Neuronal stem cell (in vitro differentiated cells): ENCODE data around the gene LILRB1.

ENCODE experiments used
- DNase-seq: peaks from one replicate; pipeline ENCODE4 v3.0.0-alpha.2; 2013; ENCODE audit warnings: low spot score
- H2AFZ ChIP-seq: one replicate; pipeline ENCODE4 v1.6.1; 2013; ENCODE audit warnings: mild to moderate bottlenecking, low read length, inconsistent platforms
- H2AK5ac ChIP-seq: 2 replicates; pipeline ENCODE4 v1.6.1; 2013; ENCODE audit warnings: low read depth, mild to moderate bottlenecking, inconsistent platforms, low read length, moderate library complexity, mixed read lengths
- H2BK120ac ChIP-seq: 2 replicates; pipeline ENCODE4 v1.6.1; 2013; ENCODE audit warnings: low read depth, mild to moderate bottlenecking, inconsistent platforms, low read length, moderate library complexity, mixed read lengths
- H2BK12ac ChIP-seq: one replicate; pipeline ENCODE4 v1.6.1; 2013; ENCODE audit warnings: low read length, inconsistent platforms
- H2BK15ac ChIP-seq: 2 replicates; pipeline ENCODE4 v1.6.1; 2013; ENCODE audit warnings: mild to moderate bottlenecking, low read length, inconsistent platforms, mixed read lengths
- H2BK5ac ChIP-seq: one replicate; pipeline ENCODE4 v1.6.1; 2013; ENCODE audit warnings: inconsistent platforms, mild to moderate bottlenecking, low read length, moderate library complexity
- H3K14ac ChIP-seq: one replicate; pipeline ENCODE4 v1.6.1; 2013; ENCODE audit warnings: low read length, inconsistent platforms
- H3K18ac ChIP-seq: 2 replicates; pipeline ENCODE4 v1.6.1; 2013; ENCODE audit warnings: low read length, inconsistent platforms
- H3K23ac ChIP-seq: 2 replicates; pipeline ENCODE4 v1.6.1; 2013; ENCODE audit warnings: low read depth, mild to moderate bottlenecking, mixed read lengths, low read length, inconsistent platforms; ENCODE audit not compliant: poor library complexity
- H3K27ac ChIP-seq: replicated peaks from 3 replicates; pipeline ENCODE4 v1.5.1; 2013; ENCODE audit warnings: low read length, inconsistent platforms
- H3K27me3 ChIP-seq, 3 experiments: 2 replicates each; pipeline ENCODE4 v1.6.1; 2013; ENCODE audit warnings: low read length in 3 of 3, mild to moderate bottlenecking in 2 of 3, inconsistent platforms in 1 of 3, low read depth in 1 of 3, mixed read lengths in 1 of 3, moderate library complexity in 1 of 3; ENCODE audit not compliant: control insufficient read depth in 3 of 3, insufficient read depth in 3 of 3
- H3K36me3 ChIP-seq, 2 donors: replicated peaks in 1 of 2; 2 replicates each; pipeline ENCODE4 v1.6.1; 2013; ENCODE audit warnings: low read length in 2 of 2; ENCODE audit not compliant: control insufficient read depth in 2 of 2, insufficient read depth in 2 of 2
- H3K4ac ChIP-seq: 2 replicates; pipeline ENCODE4 v1.6.1; 2013; ENCODE audit warnings: inconsistent platforms, mild to moderate bottlenecking, low read length, moderate library complexity
- H3K4me1 ChIP-seq, 2 donors: 1 replicate in 1 of 2; 2 replicates in 1 of 2; pipeline ENCODE4 v1.6.1; 2013; ENCODE audit warnings: low read length in 2 of 2, low read depth in 1 of 2; ENCODE audit not compliant: control insufficient read depth in 2 of 2, insufficient read depth in 1 of 2
- H3K4me2 ChIP-seq: one replicate; pipeline ENCODE4 v1.6.1; 2013; ENCODE audit warnings: mild to moderate bottlenecking, low read length, inconsistent platforms; ENCODE audit not compliant: insufficient read depth, poor library complexity, severe bottlenecking
- H3K4me3 ChIP-seq, 2 donors: 2 replicates each; pipeline ENCODE4 v1.5.1; 2013; ENCODE audit warnings: low read length in 2 of 2, mild to moderate bottlenecking in 2 of 2, inconsistent platforms in 1 of 2, moderate library complexity in 1 of 2
- H3K79me1 ChIP-seq: one replicate; pipeline ENCODE4 v1.6.1; 2013; ENCODE audit warnings: low read depth, mild to moderate bottlenecking, inconsistent platforms, low read length, moderate library complexity
- H3K9ac ChIP-seq: one replicate; pipeline ENCODE4 v1.6.1; 2013; ENCODE audit warnings: mild to moderate bottlenecking, low read depth, low read length, inconsistent platforms; ENCODE audit not compliant: poor library complexity
- H3K9me3 ChIP-seq, 2 donors: replicated peaks in 1 of 2; 2 replicates each; pipeline versions ENCODE3 to v1.6.1; 2013; ENCODE audit warnings: low read length in 2 of 2, mild to moderate bottlenecking in 2 of 2, inconsistent platforms in 1 of 2, low read depth in 1 of 2, mixed read lengths in 1 of 2, moderate library complexity in 1 of 2; ENCODE audit not compliant: control insufficient read depth in 2 of 2, insufficient read depth in 1 of 2
- H4K8ac ChIP-seq: one replicate; pipeline ENCODE4 v1.6.1; 2013; ENCODE audit warnings: low read depth, mild to moderate bottlenecking, inconsistent platforms, low read length, moderate library complexity
- H4K91ac ChIP-seq: one replicate; pipeline ENCODE4 v1.6.1; 2013; ENCODE audit warnings: low read length, low read depth, mild to moderate bottlenecking, inconsistent platforms; ENCODE audit not compliant: poor library complexity
- WGBS, 2 donors: extraction: QIAGEN DNeasy Blood & Tissue Kit; methylation state at CpG; one replicate each; pipeline ENCODE4 v1.1.7; 2013; ENCODE audit warnings: missing lambda C conversion rate in 2 of 2, mixed read lengths in 1 of 2; ENCODE audit not compliant: insufficient read length in 2 of 2, insufficient replicate concordance in 1 of 2; ENCODE audit errors: extremely low coverage in 2 of 2; 5-methylcytosine and 5-hydroxymethylcytosine counted together

The LILRB1 gene

DNA sequence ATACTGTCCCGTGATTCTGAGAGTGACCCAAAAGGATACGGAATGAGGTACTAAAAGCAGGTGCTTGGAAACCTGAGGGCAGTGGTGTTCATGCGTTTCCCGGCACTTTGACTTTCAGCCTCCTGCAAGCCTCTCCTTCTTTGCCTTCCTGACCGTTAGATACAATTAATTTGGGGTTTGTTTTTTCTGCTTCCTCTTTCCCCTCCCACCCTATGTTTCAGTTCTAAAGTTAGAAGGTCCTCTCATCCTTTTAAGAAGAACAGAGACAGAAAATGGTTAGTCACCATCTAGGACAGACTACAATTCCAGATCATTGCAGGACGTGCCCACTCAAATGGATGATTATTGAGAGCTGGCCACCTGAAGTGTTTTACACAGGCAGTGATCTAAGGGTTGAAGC, 30.7 kb downstream of the LILRB1 start:
- no peak overlapping the region for H3K23ac ChIP-seq

GRCh38 chr19:54661846-54662481, 31.7 kb downstream of the LILRB1 start:
- Histone ChIP-seq H2BK15ac (no peak overlapping the region), H3K9me3 (peaks cover 0 to 43% of the 10 kb centered on the region in 2 donors), H3K79me1 (no peaks in the 10 kb centered on the region), H2AFZ (no peak overlapping the region), H3K27me3 (no peaks in the 10 kb centered on the region), H3K4me3 (no peak overlapping the region), H2BK12ac (no peak overlapping the region), H3K9ac (no peak overlapping the region), H2AK5ac (no peak overlapping the region), H3K36me3 (no peaks in the 10 kb centered on the region), H3K18ac (no peak overlapping the region), H3K14ac (no peak overlapping the region), H3K4me1 (no peaks in the 10 kb centered on the region), H3K23ac (no peak overlapping the region), H2BK5ac (no peak overlapping the region), H4K91ac (no peak overlapping the region), H2BK120ac (no peak overlapping the region), H3K27ac (no peak overlapping the region), H3K4me2 (no peak overlapping the region), H4K8ac (no peak overlapping the region), H3K4ac (no peak overlapping the region)
- no CpG with 5 or more reads among the region's 13 CpGs for WGBS, 2 donors
- no peak for DNase-seq

More for the DNA sequence above, 30.7 kb downstream of the LILRB1 start:
- Histone ChIP-seq H3K18ac (no peak overlapping the region), H2BK120ac (no peak overlapping the region), H2BK12ac (no peak overlapping the region), H3K79me1 (no peaks in the 10 kb centered on the region), H2AK5ac (no peak overlapping the region), H3K4me2 (no peak overlapping the region), H2BK5ac (no peak overlapping the region), H4K8ac (no peak overlapping the region), H3K9me3 (peaks cover 0 to 38% of the 10 kb centered on the region in 2 donors), H3K36me3 (no peaks in the 10 kb centered on the region), H3K4ac (no peak overlapping the region), H3K27me3 (no peaks in the 10 kb centered on the region), H3K9ac (no peak overlapping the region), H3K27ac (no peak overlapping the region), H3K4me1 (no peaks in the 10 kb centered on the region), H3K4me3 (no peak overlapping the region), H4K91ac (no peak overlapping the region), H2AFZ (no peak overlapping the region), H2BK15ac (no peak overlapping the region), H3K14ac (no peak overlapping the region)
- no CpG with 5 or more reads among the region's 6 CpGs for WGBS, 2 donors
- no peak for DNase-seq

DNA sequence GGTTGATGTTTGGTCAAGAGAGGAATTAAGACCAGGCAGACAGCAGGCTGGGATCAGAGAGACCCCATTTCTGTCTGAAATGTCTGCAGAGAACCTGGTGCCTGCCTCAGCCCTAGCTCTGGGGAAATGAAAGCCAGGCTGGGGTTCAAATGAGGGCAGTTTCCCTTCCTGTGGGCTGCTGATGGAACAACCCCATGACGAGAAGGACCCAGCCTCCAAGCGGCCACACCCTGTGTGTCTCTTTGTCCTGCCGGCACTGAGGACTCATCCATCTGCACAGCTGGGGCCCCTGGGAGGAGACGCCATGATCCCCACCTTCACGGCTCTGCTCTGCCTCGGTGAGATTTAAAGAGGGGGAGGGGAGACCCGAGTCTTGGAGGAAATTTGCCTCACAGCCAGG, 32.4 kb downstream of the LILRB1 start, which contains the start of gene LILRB4:
TSS of gene LILRB4 (plus strand) at position 256 of the 400 bp plus-strand sequence. CDS start at position 305, 49 bp downstream.
- no peak within 1 kb of the TSS for H3K4me3 ChIP-seq
- no peak within 1 kb of the TSS for H3K18ac ChIP-seq
- no peak within 1 kb of the TSS for H2AFZ ChIP-seq
- no peak within 1 kb of the TSS for H2BK120ac ChIP-seq
- H3K27me3 ChIP-seq = no peaks in the 10 kb centered on the region
- no peak within 1 kb of the TSS for H2BK15ac ChIP-seq
- no peak within 1 kb of the TSS for H4K91ac ChIP-seq
- H3K4me1 ChIP-seq = no peaks in the 10 kb centered on the region
- H3K14ac ChIP-seq = no peak within 1 kb of the TSS
- H3K4ac ChIP-seq = no peak within 1 kb of the TSS
- no peak within 1 kb of the TSS for H3K23ac ChIP-seq
- DNase-seq = no peak
- H2BK5ac ChIP-seq = no peak within 1 kb of the TSS
- H4K8ac ChIP-seq = no peak within 1 kb of the TSS
- no peak within 1 kb of the TSS for H3K27ac ChIP-seq
- H2BK12ac ChIP-seq = no peak within 1 kb of the TSS
- no peaks in the 10 kb centered on the region for H3K36me3 ChIP-seq
- no peak within 1 kb of the TSS for H3K4me2 ChIP-seq
- H3K9ac ChIP-seq = no peak within 1 kb of the TSS
- H3K79me1 ChIP-seq = no peaks in the 10 kb centered on the region
- no peak within 1 kb of the TSS for H2AK5ac ChIP-seq
- peaks cover 0 to 43% of the 10 kb centered on the region in 2 donors for H3K9me3 ChIP-seq
- WGBS, 2 donors = no CpG with 5 or more reads among the region's 7 CpGs

DNA sequence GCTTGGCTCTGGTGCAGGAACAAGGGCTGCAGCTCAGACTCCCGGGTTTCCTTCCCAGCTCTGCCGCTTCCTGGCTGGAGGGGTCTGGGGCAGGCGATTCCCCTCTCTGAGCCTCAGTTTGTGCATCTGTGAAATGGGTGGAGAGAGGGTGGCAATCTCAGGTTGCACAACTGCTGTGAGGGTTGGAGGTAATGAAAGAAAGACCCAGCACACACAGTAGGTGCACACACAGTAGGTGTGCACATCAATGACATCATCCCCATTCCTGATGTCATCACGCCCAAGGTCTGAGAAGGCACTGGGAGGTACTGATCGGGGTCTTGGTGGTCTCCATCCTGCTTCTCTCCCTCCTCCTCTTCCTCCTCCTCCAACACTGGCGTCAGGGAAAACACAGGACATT, 35.2 kb downstream of the LILRB1 start:
- no peaks in the 10 kb centered on the region for H3K4me1 ChIP-seq
- no peaks in the 10 kb centered on the region for H3K36me3 ChIP-seq
- peaks cover 0 to 42% of the 10 kb centered on the region in 2 donors for H3K9me3 ChIP-seq
- WGBS, 2 donors = no CpG with 5 or more reads among the region's 6 CpGs
- H4K8ac ChIP-seq = no peak overlapping the region
- no peak overlapping the region for H2AFZ ChIP-seq
- H3K4me2 ChIP-seq = no peak overlapping the region
- H2BK12ac ChIP-seq = no peak overlapping the region
- H3K4ac ChIP-seq = no peak overlapping the region
- no peak overlapping the region for H2BK120ac ChIP-seq
- H3K23ac ChIP-seq = peak overlapping the region; percentile 28
- no peak overlapping the region for H2BK15ac ChIP-seq
- H2AK5ac ChIP-seq = no peak overlapping the region
- H3K9ac ChIP-seq = no peak overlapping the region
- no peaks in the 10 kb centered on the region for H3K27me3 ChIP-seq
- DNase-seq = no peak
- no peaks in the 10 kb centered on the region for H3K79me1 ChIP-seq
- no peak overlapping the region for H3K18ac ChIP-seq
- H2BK5ac ChIP-seq = no peak overlapping the region
- no peak overlapping the region for H3K4me3 ChIP-seq
- H3K14ac ChIP-seq = no peak overlapping the region
- H3K27ac ChIP-seq = no peak overlapping the region
- H4K91ac ChIP-seq = no peak overlapping the region
